Activated naive CD4-positive, alpha-beta T cell treated with anti-CD3 and anti-CD28 coated beads, Interleukin-2, amount 10 ng/mL, durations not matched to agents 7 days and 5 days (primary cell): ENCODE measurements around the gene PLAC8L1.

Experiments used
- CTCF ChIA-PET: fragments of 350-600 bp; sonication (Branson Sonifier 250); formaldehyde crosslinking; loops from one replicate; lab custom pipeline; 2021; ENCODE audit warnings: antibody characterized with exemption; lab: Charles Lee
- DNase-seq: peaks from one replicate; pipeline ENCODE4 v3.0.0-alpha.2; 2020
- H3K27ac Mint-ChIP-seq: one replicate; pipeline ENCODE4 v1.8.0; 2021; ENCODE audit warnings: mild to moderate bottlenecking, moderate library complexity, mixed read lengths
- H3K27me3 Mint-ChIP-seq: one replicate; pipeline ENCODE4 v1.8.0; 2021; ENCODE audit warnings: mild to moderate bottlenecking, mixed read lengths
- H3K36me3 Mint-ChIP-seq: one replicate; pipeline ENCODE4 v1.8.0; 2021; ENCODE audit warnings: mixed read lengths
- H3K4me1 Mint-ChIP-seq: one replicate; pipeline ENCODE4 v1.8.0; 2021; ENCODE audit warnings: mixed read lengths
- H3K4me3 Mint-ChIP-seq: one replicate; pipeline ENCODE4 v1.8.0; 2021; ENCODE audit warnings: mild to moderate bottlenecking, moderate library complexity, mixed read lengths
- H3K9me3 Mint-ChIP-seq: one replicate; pipeline ENCODE4 v1.8.0; 2021; ENCODE audit warnings: mixed read lengths

The PLAC8L1 gene

GRCh38 chr5:146071171-146071570 is 34.2 kb downstream of the PLAC8L1 start:
- CTCF ChIA-PET: no interaction called here
- Mint-ChIP-seq H3K27me3 (peaks cover 6% of the 10 kb centered on the region), H3K36me3 (no peaks in the 10 kb centered on the region), H3K4me1 (no peaks in the 10 kb centered on the region), H3K27ac (no peak overlapping the region), H3K9me3 (no peaks in the 10 kb centered on the region), H3K4me3 (no peak overlapping the region)
- DNase-seq: no peak

GRCh38 chr5:146070746-146071145 is 34.6 kb downstream of the PLAC8L1 start:
- Mint-ChIP-seq H3K4me1 (no peaks in the 10 kb centered on the region), H3K27me3 (peaks cover 4% of the 10 kb centered on the region), H3K9me3 (no peaks in the 10 kb centered on the region), H3K36me3 (no peaks in the 10 kb centered on the region), H3K27ac (no peak overlapping the region), H3K4me3 (no peak overlapping the region)
- CTCF ChIA-PET: no interaction called here
- no peak for DNase-seq

DNA sequence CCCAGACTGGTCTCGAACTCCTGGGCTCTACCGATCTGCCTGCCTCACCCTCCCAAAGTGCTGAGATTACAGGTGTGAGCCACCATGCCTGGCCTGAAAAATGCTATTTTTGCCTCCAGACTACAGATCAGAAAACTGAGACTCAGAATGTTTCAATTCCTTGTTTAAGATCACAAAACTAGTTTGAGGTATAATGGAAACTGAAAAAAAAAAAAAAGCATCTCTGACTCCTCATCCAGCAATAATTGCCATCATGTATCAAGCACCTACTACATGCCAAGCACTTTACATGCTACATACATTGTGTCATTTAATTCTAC is 35.6 kb downstream of the PLAC8L1 start:
- no peaks in the 10 kb centered on the region for H3K36me3 Mint-ChIP-seq
- CTCF ChIA-PET: no interaction called here
- H3K4me3 Mint-ChIP-seq: no peak overlapping the region
- peaks cover 4% of the 10 kb centered on the region for H3K27me3 Mint-ChIP-seq
- H3K4me1 Mint-ChIP-seq: no peaks in the 10 kb centered on the region
- no peak for DNase-seq
- no peak overlapping the region for H3K27ac Mint-ChIP-seq
- H3K9me3 Mint-ChIP-seq: no peaks in the 10 kb centered on the region

DNA sequence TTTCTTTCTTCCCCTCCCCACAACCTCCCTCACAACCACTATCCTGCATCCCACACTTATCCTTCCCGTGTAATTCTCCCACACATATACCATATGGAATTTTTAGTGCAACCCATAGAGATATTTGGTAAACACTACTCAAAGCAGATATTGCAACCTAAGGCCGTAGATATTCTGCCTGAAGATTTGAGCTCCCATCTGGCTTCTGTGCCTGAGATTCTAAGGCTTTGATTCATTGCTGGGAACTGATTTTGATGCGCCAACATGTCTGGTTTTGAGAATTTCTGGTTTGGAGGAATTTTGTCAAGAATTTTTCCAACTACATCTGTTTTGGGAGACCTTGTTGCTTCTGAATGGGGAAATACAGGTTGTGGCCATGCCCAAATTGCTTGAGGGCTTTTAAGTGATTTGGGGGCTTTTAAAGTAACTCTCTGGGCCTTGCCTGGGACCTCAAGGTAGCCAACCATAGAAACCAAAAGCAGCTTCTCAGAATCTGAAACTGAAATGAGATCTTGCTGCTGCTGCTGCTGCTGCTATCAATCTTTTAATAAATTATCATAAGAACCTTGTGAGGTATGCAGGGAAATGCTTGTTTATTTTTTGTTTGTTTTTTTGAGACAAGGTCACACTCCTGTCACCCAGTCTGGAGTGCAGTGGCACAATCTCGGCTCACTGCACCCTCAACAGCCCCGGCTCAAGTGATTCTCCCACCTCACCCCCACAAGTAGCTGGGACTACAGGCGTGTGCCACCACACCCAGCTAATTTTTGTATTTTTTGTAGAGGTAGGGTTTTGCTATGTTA is 36.2 kb downstream of the PLAC8L1 start:
- Mint-ChIP-seq H3K4me3 (no peak overlapping the region), H3K4me1 (no peaks in the 10 kb centered on the region), H3K27me3 (peaks cover 8% of the 10 kb centered on the region), H3K36me3 (no peaks in the 10 kb centered on the region), H3K27ac (no peak overlapping the region), H3K9me3 (no peaks in the 10 kb centered on the region)
- CTCF ChIA-PET: no interaction called here
- DNase-seq: no peak

DNA sequence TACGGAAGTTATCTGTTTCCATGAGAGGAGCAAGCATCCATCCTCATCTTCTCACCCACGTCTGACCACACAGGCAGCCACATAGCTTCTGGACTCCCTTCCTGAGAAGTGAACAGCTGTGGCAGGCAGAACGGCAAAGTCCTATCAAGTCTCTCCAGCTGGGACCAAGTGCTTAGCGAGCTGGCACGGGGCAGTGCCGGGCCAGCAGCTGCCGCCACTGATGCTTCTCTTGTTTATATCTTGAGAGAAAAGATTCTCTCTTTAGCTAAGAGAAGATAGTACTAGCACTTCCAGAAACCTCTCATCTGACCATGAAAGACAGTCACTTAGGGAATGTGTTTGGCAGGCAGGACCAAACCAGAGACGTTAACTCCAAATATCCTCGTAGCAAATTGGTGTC is 37.2 kb downstream of the PLAC8L1 start:
- DNase-seq: no peak
- CTCF ChIA-PET: interaction anchor here (1.7 kb wide), 1 partner anchor 62 kb away, joined by 5 read pairs; no protein-coding TSS in a partner anchor
- Mint-ChIP-seq H3K27ac (no peak overlapping the region), H3K36me3 (no peaks in the 10 kb centered on the region), H3K4me3 (no peak overlapping the region), H3K27me3 (peaks cover 8% of the 10 kb centered on the region), H3K9me3 (no peaks in the 10 kb centered on the region), H3K4me1 (no peaks in the 10 kb centered on the region)

- peaks cover 8% of the 10 kb centered on the region for H3K27me3 Mint-ChIP-seq
- no peaks in the 10 kb centered on the region for H3K9me3 Mint-ChIP-seq
- H3K4me3 Mint-ChIP-seq: no peak overlapping the region
- H3K4me1 Mint-ChIP-seq: no peaks in the 10 kb centered on the region
- CTCF ChIA-PET: interaction anchor here (1.7 kb wide), 1 partner anchor 64 kb away, joined by 5 read pairs; no protein-coding TSS in a partner anchor
- DNase-seq: no peak
- H3K27ac Mint-ChIP-seq: no peak overlapping the region
- H3K36me3 Mint-ChIP-seq: no peaks in the 10 kb centered on the region
Measured at GRCh38 chr5:146066968-146067367, 38.4 kb downstream of the PLAC8L1 start.

- Mint-ChIP-seq H3K27ac (no peak overlapping the region), H3K4me1 (no peaks in the 10 kb centered on the region), H3K9me3 (no peaks in the 10 kb centered on the region), H3K36me3 (no peaks in the 10 kb centered on the region), H3K4me3 (no peak overlapping the region), H3K27me3 (peaks cover 15% of the 10 kb centered on the region)
- DNase-seq: no peak
- CTCF ChIA-PET: no interaction called here
Measured at GRCh38 chr5:146060221-146060585, 45.2 kb downstream of the PLAC8L1 start.

GRCh38 chr5:146059460-146060220 is 45.7 kb downstream of the PLAC8L1 start:
- peaks cover 15% of the 10 kb centered on the region for H3K27me3 Mint-ChIP-seq

DNA sequence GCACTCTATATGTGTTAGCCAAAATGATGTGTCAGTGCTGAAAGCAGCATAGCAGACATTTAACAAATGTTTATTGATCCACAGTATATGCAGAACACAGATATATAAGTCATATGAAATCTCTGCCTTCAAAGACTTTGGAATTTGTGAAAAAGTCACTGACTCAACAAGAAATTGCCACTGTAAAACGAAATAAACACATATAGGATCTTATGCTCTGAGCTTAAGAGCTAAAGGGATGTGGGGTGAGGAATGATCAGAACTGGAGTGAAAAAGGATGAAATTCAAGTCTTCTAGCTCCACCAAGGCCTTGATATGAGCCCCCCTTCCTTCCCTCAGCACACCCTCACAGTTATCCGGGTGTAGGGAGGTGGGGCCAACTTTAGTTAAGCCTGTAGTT is 49.9 kb downstream of the PLAC8L1 start:
- CTCF ChIA-PET: no interaction called here
- H3K27me3 Mint-ChIP-seq: peaks cover 11% of the 10 kb centered on the region
- no peaks in the 10 kb centered on the region for H3K4me1 Mint-ChIP-seq
- no peaks in the 10 kb centered on the region for H3K9me3 Mint-ChIP-seq
- no peak overlapping the region for H3K4me3 Mint-ChIP-seq
- H3K27ac Mint-ChIP-seq: no peak overlapping the region
- no peak for DNase-seq
- H3K36me3 Mint-ChIP-seq: no peaks in the 10 kb centered on the region

More at GRCh38 chr5:146059460-146060220, 45.7 kb downstream of the PLAC8L1 start:
- no peaks in the 10 kb centered on the region for H3K36me3 Mint-ChIP-seq
- CTCF ChIA-PET: no interaction called here
- no peaks in the 10 kb centered on the region for H3K4me1 Mint-ChIP-seq
- H3K9me3 Mint-ChIP-seq: no peaks in the 10 kb centered on the region
- no peak for DNase-seq
- H3K4me3 Mint-ChIP-seq: no peak overlapping the region
- H3K27ac Mint-ChIP-seq: no peak overlapping the region

- H3K27ac Mint-ChIP-seq: no peak overlapping the region
- CTCF ChIA-PET: interaction anchor here (1.3 kb wide), 1 partner anchor 11 kb away, joined by 3 read pairs; no protein-coding TSS in a partner anchor
Measured at GRCh38 chr5:146052780-146053179, 52.6 kb downstream of the PLAC8L1 start.

DNA sequence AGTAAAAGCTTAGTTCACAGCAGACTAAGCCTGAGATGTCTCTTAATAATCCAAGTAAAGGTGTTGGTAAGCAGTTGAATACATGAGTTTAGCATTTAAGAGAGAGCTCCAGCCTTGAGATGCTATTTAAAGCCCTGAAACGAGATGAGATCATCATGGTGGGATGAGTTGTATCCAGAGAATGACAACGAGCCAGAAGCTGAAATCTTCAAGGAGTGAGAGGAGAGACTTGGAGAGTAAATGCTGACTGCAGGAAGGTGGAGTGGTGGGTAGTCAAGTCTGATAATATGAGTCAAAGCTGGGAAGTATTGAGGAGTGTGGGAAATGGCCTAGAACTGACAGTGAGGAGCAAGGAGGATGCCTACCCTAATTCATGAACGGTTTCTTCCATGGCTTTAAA is 53.7 kb downstream of the PLAC8L1 start:
- no peak for DNase-seq
- no peak overlapping the region for H3K27ac Mint-ChIP-seq
- no peaks in the 10 kb centered on the region for H3K36me3 Mint-ChIP-seq
- no peak overlapping the region for H3K4me3 Mint-ChIP-seq
- CTCF ChIA-PET: interaction anchor here (0.9 to 1.1 kb wide), 2 partner anchors 11 to 370 kb away, joined by 3 read pairs; no protein-coding TSS in a partner anchor
- peaks cover 9% of the 10 kb centered on the region for H3K27me3 Mint-ChIP-seq
- no peaks in the 10 kb centered on the region for H3K4me1 Mint-ChIP-seq
- H3K9me3 Mint-ChIP-seq: no peaks in the 10 kb centered on the region

More at GRCh38 chr5:146052780-146053179, 52.6 kb downstream of the PLAC8L1 start:
- H3K36me3 Mint-ChIP-seq: no peaks in the 10 kb centered on the region
- peaks cover 5% of the 10 kb centered on the region for H3K27me3 Mint-ChIP-seq
- DNase-seq: no peak
- no peaks in the 10 kb centered on the region for H3K4me1 Mint-ChIP-seq
- H3K4me3 Mint-ChIP-seq: no peak overlapping the region
- H3K9me3 Mint-ChIP-seq: no peaks in the 10 kb centered on the region

DNA sequence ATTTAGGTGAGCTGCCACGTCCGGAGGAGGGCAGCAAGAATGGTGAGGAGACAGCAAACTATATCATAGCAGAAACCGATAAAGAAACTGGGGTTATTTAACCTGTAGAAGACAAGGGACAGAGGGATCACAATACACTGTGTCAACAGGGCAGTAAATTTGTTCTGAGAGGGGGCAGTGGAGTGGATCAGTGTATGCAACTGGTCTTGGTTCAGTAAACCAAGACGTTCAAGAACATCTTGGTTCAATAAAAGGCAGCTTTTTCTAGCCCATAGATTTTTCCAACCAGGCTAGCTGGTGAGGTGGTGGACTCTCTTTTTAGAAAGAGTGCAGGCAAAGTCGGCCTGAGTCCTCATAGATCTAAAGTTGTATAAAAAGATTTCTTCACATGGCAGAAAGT is 55.3 kb downstream of the PLAC8L1 start:
- CTCF ChIA-PET: interaction anchor here (0.8 kb wide), 1 partner anchor 9 kb away, joined by 3 read pairs; no protein-coding TSS in a partner anchor
- Mint-ChIP-seq H3K4me3 (no peak overlapping the region), H3K4me1 (no peaks in the 10 kb centered on the region), H3K9me3 (no peaks in the 10 kb centered on the region), H3K36me3 (no peaks in the 10 kb centered on the region), H3K27ac (no peak overlapping the region), H3K27me3 (peaks cover 5% of the 10 kb centered on the region)
- no peak for DNase-seq

DNA sequence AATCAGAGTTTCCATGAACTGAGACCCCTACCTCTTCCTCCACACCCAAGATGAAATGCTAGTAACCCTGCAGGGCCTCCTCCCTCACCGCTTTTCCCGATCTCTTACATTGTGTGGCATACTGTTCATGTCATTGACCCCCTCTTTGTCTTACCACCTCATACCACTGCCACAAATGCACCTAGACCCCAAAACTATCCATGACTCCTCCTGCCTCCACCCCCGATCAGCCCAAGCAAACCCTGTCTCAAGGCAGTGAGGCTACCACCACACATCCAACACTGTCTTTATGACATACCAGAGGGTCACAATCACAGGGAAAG is 55.7 kb downstream of the PLAC8L1 start:
- no peaks in the 10 kb centered on the region for H3K4me1 Mint-ChIP-seq
- no peak overlapping the region for H3K27ac Mint-ChIP-seq
- no peaks in the 10 kb centered on the region for H3K36me3 Mint-ChIP-seq
- peaks cover 5% of the 10 kb centered on the region for H3K27me3 Mint-ChIP-seq
- H3K9me3 Mint-ChIP-seq: no peaks in the 10 kb centered on the region
- CTCF ChIA-PET: interaction anchor here (0.8 kb wide), 1 partner anchor 9 kb away, joined by 3 read pairs; no protein-coding TSS in a partner anchor
- H3K4me3 Mint-ChIP-seq: no peak overlapping the region
- no peak for DNase-seq

GRCh38 chr5:146048994-146049703 is 56.2 kb downstream of the PLAC8L1 start:
- no peaks in the 10 kb centered on the region for H3K36me3 Mint-ChIP-seq
- no peak overlapping the region for H3K4me3 Mint-ChIP-seq
- H3K9me3 Mint-ChIP-seq: no peaks in the 10 kb centered on the region
- H3K4me1 Mint-ChIP-seq: no peaks in the 10 kb centered on the region
- DNase-seq: no peak
- H3K27me3 Mint-ChIP-seq: peaks cover 5% of the 10 kb centered on the region
- H3K27ac Mint-ChIP-seq: no peak overlapping the region
- CTCF ChIA-PET: interaction anchor here (1.6 kb wide), 1 partner anchor 221 kb away, joined by 3 read pairs; no protein-coding TSS in a partner anchor
